ENCODE results near the gene GABBR2. TPM values are rescaled to one million over a fixed set of nuclear protein-coding genes. Genes with fewer than 3 reads are reported as not detected.

Gene GABBR2
- total and polyA plus RNA-seq, 12 donors, result under 0.01 to 1.3 (median 0.45) TPM

DNA sequence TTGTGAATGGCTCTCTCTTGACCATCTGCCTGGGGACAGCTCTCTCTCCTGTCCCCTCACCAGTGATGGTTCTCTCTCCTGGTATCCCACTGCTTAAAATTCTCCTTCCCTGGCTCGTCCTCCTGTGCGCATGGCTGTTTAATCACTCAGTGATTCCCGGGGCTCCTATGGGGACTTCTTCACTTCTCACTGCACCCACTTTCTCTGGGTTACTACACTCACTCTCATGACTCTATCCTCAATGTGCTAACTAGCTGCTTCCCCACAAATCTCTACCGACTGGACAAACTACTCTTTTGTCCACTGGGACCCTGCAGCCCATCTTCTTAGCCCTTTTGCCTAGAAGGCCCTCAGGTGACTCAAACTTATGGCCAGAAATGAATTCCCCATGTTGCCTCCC lies 364.2 kb downstream of the GABBR2 start:
- Histone ChIP-seq H3K36me3 (no peaks in the 10 kb centered on the region), H3K27me3 (peaks cover 0 to 17% (median 4%) of the 10 kb centered on the region in 7 donors), H3K27ac (no peak overlapping the region), H3K9me3 (peaks cover 0 to 6% (median 0%) of the 10 kb centered on the region in 11 donors), H3K4me3 (no peak overlapping the region), H3K4me1 (no peaks in the 10 kb centered on the region)
- no peak for DNase-seq
- WGBS, 2 donors, result 75 to 84% methylated on average over 4 of the region's 4 CpGs
- TF ChIP-seq, protein P1, sequence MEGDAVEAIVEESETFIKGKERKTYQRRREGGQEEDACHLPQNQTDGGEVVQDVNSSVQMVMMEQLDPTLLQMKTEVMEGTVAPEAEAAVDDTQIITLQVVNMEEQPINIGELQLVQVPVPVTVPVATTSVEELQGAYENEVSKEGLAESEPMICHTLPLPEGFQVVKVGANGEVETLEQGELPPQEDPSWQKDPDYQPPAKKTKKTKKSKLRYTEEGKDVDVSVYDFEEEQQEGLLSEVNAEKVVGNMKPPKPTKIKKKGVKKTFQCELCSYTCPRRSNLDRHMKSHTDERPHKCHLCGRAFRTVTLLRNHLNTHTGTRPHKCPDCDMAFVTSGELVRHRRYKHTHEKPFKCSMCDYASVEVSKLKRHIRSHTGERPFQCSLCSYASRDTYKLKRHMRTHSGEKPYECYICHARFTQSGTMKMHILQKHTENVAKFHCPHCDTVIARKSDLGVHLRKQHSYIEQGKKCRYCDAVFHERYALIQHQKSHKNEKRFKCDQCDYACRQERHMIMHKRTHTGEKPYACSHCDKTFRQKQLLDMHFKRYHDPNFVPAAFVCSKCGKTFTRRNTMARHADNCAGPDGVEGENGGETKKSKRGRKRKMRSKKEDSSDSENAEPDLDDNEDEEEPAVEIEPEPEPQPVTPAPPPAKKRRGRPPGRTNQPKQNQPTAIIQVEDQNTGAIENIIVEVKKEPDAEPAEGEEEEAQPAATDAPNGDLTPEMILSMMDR (IDR thresholded peaks at IDR 0.05), result no peak
- ATAC-seq, result no peak
- intact Hi-C loops (cut with DNase I), result no loop called here

DNA sequence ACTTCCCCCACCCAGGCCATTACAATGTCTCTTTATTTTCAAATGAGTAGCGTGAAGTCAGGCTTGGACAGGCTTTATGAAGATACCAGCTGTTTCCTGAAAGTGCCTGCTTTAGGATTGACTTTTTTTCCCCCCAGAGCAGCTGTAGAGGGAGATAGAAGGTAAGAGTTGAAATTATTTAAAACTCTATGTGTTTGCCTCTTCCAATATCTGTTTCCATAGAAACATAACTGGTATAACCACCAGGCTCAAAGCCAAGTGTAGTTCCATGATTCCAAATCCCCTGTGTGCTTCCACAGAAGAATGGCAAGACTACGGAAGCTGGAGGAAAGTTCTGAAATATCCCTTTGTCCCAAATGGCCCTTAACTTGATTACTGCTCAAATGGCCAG lies 365.9 kb downstream of the GABBR2 start:
- intact Hi-C loops (cut with DNase I), result no loop called here
- H3K4me3 ChIP-seq, result no peak overlapping the region
- WGBS, 2 donors, result 43 to 47% methylated on average over 2 of the region's 2 CpGs

DNA sequence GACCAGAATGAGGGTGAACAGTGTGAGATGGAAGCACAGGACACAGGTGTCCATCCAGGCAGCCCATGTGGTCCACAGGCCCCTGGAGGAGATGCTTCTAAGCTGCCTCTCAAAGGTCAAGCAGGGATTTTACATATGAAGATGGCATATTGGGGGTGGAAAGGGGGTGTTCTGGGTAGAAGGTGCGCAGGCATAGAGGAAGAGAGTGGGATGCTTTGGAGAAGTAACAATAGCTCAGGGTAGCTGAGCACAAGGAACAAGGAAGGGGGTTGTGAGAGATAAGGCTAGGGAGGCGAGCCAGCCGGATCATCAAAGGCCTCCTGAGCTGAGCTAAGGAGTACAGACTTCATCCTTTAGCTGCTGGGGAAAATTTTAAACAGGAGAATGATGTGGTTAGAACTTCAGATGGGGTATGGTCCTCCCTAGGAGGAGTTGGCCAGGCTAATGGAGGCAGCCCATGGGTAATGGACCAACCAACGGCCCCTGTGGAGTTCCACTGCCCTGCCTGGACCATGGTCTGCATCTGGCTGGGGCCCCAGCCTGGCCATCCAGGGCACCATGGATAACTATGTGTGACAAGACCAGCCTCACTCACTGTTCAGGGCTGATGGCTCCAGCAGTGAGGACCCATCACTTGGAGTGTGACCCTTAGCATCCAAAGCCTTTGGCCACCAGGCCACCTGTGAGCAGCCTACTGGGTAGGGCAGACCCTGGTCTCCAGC lies 366.5 kb downstream of the GABBR2 start:
- no peak for DNase-seq
- intact Hi-C loops (cut with DNase I), result no loop called here
- 87 to 89% methylated on average over 4 of the region's 4 CpGs for WGBS, 2 donors
- no peak for ATAC-seq
- Histone ChIP-seq H3K9me3 (peaks cover 0 to 12% (median 0%) of the 10 kb centered on the region in 11 donors), H3K4me3 (no peak overlapping the region), H3K27me3 (peaks cover 0 to 10% (median 0%) of the 10 kb centered on the region in 7 donors), H3K36me3 (no peaks in the 10 kb centered on the region), H3K27ac (no peak overlapping the region), H3K4me1 (no peaks in the 10 kb centered on the region)
- TF ChIP-seq, protein P1 (IDR thresholded peaks at IDR 0.05), result no peak

More for the DNA sequence above, 365.9 kb downstream of the GABBR2 start:
- H3K27me3 ChIP-seq, result peaks cover 0 to 10% (median 2%) of the 10 kb centered on the region in 7 donors
- peaks cover 0 to 7% (median 0%) of the 10 kb centered on the region in 11 donors for H3K9me3 ChIP-seq
- H3K4me1 ChIP-seq, result no peaks in the 10 kb centered on the region
- H3K36me3 ChIP-seq, result no peaks in the 10 kb centered on the region
- ATAC-seq (no peak), DNase-seq (no peak)
- H3K27ac ChIP-seq, result no peak overlapping the region
- TF ChIP-seq, protein P1 (IDR thresholded peaks at IDR 0.05), result no peak

DNA sequence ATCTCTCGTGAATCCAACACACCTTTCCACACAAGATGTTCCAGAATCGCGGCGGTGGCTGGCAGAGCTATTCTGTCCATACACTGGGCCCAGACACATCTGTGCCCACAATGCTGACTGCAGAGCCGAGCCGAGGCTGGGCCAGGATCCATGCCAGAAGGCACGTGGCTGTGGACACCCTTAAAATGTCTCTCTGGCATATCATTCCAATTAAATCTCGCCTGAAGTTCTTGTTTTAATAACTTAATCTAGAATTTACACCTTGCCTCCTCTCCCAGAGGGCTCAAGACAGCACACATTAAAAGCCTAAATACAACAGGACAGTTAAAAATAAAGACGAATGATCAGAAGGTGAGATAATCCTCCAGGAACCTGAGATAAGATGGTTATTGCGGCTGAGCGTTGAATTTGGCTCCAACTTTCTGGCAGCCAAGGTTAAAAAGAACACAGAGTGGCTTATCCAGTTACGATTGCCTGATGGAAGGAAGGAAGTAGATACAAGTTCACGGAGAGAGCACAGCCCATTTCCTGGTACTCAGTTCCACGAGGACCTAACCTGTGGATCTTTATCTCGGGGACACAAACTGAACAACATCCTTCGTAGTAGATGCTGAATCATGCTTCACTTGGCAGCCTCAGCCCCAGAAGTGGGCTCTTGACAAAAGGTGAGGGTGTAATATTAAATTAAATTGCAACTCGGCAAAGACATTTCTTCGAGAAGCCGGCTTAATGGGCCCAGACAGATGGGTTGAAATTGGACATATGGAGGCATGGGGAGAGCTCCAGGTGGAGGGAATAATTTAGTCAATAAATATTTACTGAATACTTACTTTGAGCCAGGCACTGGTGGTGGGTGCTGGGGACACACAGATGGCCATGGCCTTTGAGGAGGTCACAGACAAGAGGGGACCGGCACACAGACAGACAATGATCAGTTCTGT lies 367.3 kb downstream of the GABBR2 start:
- intact Hi-C loops (cut with DNase I), result no loop called here
- TF ChIP-seq, protein P1 (IDR thresholded peaks at IDR 0.05), result no peak

More for the DNA sequence above, 367.3 kb downstream of the GABBR2 start:
- Histone ChIP-seq H3K27me3 (peaks cover 0 to 10% (median 0%) of the 10 kb centered on the region in 7 donors), H3K9me3 (peaks cover 0 to 15% (median 0%) of the 10 kb centered on the region in 11 donors), H3K4me1 (no peaks in the 10 kb centered on the region), H3K36me3 (no peaks in the 10 kb centered on the region), H3K27ac (no peak overlapping the region), H3K4me3 (no peak overlapping the region)
- 57 to 70% methylated on average over 20 of the region's 20 CpGs for WGBS, 2 donors
- no peak for DNase-seq
- ATAC-seq, result no peak
